Measurements from ENCODE around the gene VPS33B.
"Not testable (repeated sequence)": the region's sequence is repeated elsewhere in the genome, so short reads cannot be mapped to it uniquely, and the experiment has no call there.

The VPS33B gene

DNA sequence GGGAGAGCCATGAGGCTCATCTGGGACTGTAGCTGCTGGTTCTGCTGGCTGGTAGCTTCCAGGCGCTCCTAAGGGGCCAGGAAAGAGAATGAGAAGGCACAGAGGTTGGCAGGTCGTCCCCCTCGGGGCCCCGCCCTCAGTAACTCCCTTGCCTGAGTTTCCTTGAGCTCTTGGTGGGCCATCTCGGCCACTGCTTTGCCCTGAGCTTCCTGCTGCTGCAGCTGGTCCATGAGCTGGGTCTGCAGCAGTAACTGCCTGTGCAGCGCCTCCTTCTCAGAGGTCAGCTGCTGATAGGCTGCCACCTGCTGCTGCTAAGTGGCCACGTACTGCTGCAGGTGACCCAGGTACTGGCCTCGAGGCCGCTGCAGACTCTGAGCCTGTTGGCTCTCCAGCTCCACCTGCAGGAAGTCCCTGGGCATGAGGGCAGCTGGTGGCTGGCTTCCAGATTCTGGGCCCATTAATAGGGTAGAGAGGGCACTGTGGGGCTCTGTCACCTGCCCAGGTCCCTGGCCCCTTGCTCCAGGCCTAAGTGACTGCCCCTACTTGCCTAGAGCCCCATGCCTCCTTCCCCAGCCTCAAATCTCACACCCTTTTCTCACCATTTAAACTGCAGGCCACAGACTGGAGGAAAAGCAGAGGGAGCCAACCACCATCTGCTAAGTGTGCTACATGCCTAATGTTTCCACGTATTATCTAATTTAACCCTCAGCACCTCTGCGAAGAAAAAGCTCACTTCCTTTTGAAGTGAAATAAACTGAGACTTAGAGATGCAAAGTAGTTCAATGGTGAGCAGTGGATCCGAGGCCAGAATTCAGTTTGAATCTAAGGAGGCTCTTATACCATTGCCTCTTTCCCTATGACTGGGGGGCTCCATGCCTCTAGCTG, 10.8 kb upstream of the VPS33B start:
- DNase-seq (ENCODE audit: extremely low read depth in 1 of 2, low read depth in 1 of 2): peak in 1 of 2 donors; percentile 29

DNA sequence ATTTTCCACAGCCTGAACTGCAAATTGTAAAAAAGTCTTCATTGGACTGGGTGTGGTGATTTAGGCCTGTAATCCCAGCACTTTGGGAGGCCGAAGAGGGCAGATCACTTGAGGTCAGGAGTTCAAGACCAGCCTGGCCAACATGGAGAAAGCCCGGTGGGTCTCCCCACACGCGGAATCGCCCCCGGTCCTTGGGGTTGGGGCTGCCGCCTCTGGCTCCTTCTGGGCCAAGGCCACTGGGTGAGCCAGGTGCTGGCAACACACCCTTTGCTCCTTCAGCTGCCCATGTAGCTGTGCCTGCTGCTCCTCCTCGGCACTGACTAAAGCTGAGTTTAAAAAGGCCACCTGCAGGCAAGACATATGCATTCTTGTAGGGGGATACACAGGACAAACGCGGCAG, 9.4 kb upstream of the VPS33B start:
- no peak for DNase-seq (ENCODE audit: extremely low read depth in 1 of 2, low read depth in 1 of 2)

DNA sequence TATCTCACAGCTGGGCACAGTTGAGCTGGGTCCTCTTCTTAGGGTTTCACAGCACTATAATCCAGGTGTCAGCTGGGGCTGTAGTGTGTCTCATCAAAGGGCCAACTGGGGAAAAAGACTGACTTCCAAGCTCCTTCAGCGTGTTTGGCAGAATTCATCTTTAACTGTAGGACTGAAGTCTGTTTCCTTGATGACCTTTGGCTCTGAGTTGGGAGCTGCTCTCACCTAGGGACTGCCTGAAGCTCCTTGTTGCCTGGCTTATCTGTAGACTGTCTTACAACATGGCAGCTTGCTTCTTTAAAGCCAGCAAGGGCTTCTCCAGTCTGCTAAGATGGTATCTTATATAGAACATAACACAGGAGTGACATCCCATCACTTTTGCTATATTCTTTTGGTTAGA, 5.3 kb upstream of the VPS33B start:
- no peak for DNase-seq (ENCODE audit: extremely low read depth in 1 of 2, low read depth in 1 of 2)

DNA sequence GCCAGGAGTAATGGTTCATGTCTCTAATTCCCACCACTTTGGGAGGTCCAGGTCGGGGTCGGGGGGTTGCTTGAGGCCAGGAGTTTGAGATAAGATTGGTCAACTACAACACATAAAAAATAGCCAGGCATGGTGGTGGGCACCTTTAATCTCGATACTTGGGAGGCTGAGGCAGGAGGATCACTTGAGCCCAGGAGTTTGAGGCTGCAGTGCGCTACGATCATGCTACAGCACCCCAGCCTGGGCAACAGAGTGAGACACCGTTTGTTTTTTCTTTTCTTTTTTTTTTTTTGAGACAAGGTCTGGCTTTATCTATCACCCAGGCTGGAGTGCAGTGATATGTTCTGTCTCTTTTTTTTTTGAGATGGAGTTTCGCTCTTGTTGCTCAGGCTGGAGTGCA, 1.3 kb upstream of the VPS33B start:
- no peak for DNase-seq (ENCODE audit: extremely low read depth in 1 of 2, low read depth in 1 of 2)

DNA sequence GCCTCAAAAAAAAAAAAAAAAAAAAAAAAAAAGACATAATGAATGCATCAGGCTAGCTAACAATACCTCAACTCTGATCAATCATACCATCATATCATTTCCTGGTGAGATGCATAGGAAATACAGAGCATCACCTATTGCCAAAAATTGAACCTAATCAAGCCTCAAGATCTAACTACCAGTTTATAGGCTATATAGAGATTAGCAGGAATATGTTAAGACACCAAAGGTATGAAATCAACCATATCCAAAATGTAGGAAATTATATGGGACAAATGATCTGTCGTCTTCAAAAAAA, 387 bp upstream of the VPS33B start:
- no peak for DNase-seq (ENCODE audit: extremely low read depth in 1 of 2, low read depth in 1 of 2)

DNA sequence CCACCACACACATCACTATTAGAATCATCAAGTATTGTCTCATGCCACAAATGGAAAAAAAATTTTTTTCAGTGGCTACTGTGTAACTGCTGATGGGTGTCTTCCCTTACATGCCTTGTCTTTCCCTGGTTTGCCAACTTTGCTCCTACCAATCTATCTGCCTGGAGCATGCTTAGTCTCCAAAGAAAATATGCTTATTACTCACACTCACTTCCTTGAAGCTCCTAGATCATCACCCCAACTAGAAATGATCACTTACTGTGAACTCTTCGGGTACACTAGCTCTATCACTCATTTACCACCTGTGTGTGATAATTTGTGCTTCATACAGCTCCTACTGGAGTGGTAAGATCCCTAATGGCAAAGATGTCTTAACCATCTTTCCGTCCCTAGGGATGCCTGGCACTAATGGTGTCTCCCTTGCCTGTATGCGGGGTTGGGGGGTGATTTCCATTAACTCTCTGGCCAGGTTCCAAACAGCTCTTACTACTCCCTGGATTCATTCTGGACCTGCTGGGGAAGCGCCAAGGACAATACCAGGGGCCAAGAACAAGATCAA, 799 bp downstream of the VPS33B start:
- no peak for DNase-seq (ENCODE audit: extremely low read depth in 1 of 2, low read depth in 1 of 2)

DNA sequence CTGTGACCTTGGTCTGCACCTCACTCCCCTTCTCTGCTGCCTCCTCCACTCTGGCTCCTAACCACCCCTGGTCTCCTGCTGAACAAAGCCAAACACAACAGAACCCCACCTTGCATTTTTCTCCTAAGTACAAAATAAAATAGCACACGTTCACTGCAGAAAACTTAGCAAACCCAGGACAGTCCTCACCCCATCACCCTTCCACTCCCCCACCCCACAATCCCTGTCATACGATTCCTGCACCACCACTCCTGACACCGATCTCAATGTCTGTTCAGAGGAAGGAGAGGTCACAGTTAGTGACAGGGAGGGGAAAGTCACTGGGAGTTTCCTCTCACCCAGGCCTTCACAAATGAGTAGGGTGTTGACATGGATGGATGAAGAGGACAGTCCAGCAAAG, 4.2 kb downstream of the VPS33B start:
- no peak for DNase-seq (ENCODE audit: extremely low read depth in 1 of 2, low read depth in 1 of 2)

DNA sequence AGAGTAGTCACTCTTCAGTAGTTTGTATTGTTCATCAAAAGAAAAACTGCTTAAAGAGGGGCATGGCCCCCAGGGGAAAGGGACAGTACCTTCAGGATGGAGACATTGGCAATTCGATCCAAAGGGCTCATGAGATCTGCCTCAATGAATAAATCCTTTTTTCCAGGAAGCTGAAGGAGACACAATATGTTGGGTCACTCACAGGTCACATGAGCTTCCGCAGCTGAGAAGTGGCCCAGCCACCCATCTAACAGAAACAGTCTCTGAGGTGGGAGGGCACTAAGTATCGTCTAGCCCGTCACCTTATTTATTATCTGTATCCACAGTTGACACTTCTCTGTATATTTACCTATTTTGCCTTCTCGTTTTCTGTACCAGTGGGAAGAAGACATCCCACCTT, 4.7 kb downstream of the VPS33B start:
- no peak for DNase-seq (ENCODE audit: extremely low read depth in 1 of 2, low read depth in 1 of 2)

DNA sequence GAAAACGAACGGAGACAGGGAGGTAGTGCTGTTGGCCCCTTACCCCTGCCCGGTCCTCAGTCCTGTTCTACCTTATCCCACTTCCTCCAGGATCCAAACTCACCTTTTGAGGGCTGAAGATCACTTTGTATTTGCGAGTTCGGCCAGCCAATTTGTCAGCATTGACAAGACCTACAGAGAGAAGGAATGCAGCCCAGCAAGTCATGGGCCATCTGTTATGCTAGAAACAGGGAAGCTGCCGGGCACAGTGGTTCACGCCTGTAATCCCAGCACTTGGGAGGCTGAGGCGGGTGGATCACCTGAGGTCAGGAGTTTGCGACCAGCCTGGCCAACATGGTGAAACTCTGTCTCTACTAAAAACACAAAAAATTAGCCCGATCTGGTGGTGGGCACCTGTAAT, 8.7 kb downstream of the VPS33B start:
- DNase-seq (ENCODE audit: extremely low read depth in 1 of 2, low read depth in 1 of 2): not testable (repeated sequence)

DNA sequence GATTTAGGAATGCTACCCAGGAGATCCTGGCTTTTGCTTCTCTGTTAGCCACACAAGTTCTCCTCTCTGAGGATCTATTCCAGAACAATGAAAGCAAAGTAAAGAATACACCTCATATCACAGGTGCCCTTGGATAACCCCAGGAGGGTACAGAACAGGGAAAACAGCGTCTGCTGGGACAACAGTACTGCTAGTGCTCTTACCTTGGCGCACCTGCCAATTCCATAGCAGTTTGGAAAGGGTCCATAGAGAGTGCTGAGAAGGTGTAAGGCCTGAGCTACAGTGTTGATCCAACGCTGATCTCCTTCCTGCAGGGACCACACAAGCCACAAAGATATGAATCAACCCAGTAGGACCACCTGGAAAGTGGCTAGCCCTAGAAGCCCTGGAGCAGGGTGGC, 15.1 kb downstream of the VPS33B start:
- DNase-seq (ENCODE audit: extremely low read depth in 1 of 2, low read depth in 1 of 2): no peak

DNA sequence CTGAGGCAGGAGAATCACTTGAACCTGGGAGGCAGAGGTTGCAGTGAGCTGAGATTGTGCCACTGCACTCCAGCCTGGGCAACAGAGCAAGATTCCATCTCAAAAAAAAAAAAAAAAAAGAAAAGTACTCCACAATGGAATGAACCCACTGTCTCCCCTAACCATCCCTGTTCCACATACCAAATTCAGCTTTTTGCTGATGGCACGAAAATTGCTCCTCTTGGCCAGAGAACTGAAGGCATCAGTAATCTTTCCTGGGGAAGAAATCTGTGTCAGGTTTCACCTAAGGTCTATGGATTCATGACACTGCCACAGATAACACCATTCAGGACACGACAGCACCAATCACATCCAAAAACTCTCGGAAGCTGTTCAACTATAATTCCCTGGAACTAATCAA, 21.2 kb downstream of the VPS33B start:
- no peak for DNase-seq (ENCODE audit: extremely low read depth in 1 of 2, low read depth in 1 of 2)

DNA sequence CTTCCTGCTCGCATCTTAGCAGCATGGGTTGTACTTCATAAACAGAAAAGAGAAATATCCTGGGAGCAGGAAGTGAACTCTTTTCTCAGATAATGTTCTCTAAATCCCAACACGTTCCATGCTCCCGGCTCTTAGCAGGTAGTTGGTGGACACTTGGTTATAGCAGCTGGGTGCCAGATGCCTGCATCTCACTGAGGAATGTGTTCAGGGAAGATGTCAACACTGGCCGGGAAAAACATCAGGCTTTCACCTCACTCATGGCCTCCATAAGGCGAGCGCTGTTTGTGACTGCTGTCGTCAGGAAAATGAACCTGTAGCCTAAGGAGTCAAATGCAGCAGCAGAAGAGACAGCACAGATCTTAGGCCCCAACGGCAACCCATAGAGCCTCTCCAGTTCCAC, 23.7 kb downstream of the VPS33B start:
- no peak for DNase-seq (ENCODE audit: extremely low read depth in 1 of 2, low read depth in 1 of 2)

DNA sequence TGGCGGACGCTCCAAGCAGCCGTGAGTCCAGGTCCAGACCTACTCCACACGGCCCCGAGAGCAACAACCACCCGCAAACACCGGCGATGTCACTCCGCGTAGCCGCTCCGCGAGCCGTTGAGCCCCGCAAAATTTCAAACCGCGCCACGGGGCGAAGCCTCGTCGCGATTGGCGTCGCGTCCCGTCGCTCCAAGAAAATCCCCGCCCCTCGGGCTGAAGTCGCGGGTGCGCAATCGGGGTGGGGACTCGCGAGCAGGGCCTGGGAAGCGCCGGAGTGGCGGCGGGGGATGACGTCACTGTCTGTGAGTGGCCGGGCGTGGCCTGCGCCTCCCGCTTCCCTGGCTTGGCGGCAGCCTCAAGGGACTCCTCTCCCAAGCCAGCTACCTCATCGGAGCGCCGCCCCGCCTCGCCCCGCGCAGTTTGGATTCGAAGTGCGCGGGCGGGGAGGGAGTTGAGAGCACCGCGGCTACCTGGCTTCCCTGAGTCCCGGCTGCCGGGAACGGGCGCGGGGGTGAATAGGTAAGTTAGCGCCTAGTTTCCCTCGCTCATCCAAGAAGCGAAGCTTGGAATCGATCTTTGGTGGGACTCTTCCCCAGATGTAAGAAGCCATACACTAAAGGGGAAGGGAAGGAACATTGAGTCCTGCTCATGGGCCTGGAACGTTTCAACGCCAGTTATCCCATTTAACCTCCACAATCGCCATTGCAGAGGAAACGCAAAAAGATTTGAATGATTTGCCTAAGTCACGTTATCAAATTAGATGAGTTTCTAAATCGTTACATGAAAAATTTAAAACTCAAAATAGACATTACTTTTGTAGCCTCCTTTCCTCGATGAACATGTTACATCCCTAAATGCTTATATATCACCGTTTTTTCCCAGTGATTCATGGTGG, 27.7 kb downstream of the VPS33B start, which contains the start of gene PRC1:
Gene PRC1, minus strand, starts transcription at position 119 of the 895 bp plus-strand sequence. Its CDS starts 118 bp downstream, at position 1.
- DNase-seq (ENCODE audit: extremely low read depth in 1 of 2, low read depth in 1 of 2): peak; percentile 95

DNA sequence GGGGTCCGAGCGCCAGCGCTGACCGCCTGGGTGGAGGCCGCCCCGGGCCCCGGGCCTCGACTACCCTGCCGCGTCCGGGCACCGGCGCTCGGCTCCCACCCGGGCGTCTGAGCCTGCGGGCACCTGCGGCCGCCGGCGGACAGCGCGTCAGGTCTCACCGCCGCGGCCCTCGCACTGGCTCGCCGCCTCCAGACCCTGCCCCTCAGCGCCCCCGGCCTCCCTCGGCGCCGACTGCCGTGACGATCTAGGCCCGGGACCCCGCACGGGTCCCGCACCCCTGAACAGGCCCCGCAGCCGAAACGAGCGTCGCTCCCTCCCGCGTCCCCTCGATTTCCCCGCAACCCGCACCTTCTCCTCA, 28.4 kb downstream of the VPS33B start:
- no peak for DNase-seq (ENCODE audit: extremely low read depth in 1 of 2, low read depth in 1 of 2)

DNA sequence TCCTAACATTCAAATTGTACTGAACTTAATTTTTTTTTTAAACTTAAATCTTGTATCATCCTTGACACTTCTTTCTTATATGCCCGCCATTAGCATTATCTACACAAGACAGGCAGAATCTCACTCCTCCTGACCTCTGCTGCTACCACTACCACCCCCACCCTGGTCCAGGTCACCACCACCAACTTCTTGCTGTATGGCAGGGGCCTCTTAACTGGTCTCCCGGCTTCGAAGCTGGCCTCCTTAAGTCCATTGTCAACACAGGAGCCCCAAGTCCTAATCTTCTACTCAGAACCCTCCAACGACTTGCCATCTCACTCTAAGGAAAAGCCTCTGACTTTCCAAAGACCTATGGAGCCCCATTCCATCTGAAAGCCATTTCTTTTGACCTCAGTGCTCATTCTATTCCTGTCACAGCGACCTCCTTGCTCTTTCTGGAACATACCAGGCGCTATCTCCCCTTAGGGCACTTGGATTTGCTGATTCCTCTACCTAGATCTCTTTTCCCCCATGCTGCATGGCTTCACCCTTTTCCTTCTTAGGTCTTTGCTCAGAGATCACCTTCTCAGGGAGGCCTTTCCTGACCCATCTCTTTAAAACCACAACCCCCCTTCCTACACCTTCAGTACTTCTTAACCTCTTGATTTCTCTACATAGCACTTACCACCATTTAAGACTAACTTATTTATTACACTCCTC, 30.7 kb downstream of the VPS33B start:
- DNase-seq (ENCODE audit: extremely low read depth in 1 of 2, low read depth in 1 of 2): no peak

DNA sequence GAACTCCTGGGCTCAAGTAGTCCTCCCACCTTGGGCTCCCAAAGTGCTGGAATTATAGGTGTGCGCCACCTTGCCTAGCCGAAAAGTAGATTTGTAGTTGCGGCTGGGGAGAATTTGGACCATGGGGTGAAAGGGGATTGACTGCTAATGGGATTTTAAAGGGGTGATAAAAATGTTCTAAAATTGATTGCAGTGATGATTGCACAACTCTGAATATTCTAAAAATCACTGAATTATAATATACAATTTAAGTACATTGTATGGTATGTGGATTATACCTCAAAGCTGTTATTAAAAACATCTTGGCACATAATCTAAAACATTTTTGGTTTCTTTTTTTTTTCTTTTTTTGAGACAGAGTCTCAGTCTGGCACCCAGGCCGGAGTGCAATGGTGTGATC, 31.9 kb downstream of the VPS33B start:
- DNase-seq (ENCODE audit: extremely low read depth in 1 of 2, low read depth in 1 of 2): no peak

DNA sequence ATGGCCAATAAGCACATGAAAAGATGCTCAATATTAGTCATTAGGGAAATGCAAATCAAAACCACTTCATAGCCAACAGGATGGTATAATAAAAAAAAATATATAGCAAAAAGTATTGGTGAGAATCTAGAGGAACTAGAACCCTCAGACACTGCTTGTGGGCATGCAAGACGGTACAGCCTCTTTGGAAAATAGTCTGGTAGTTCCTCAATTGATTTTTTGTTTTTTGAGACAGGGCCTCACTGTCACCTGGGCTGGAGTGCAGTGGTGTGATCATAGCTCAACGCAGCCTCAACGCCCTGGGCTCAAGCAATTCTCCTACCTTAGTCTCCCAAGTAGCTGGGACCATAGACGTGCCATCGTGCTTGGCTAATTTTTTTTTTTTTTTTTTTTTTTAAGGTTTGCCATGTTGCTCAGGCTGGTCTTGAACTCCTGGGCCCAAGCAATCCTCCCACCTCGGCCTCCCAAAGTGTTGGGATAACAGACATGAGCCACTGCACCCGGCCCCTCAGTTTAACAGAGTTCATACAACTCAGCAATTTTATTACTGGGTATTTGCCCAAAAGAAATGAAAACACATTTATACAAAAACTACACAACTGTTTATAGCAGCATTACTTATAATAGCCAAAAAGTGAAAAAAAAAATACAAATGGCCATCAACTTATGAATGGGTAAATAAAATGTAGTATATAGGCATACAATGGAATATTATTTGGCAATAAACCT, 33.2 kb downstream of the VPS33B start:
- no peak for DNase-seq (ENCODE audit: extremely low read depth in 1 of 2, low read depth in 1 of 2)

DNA sequence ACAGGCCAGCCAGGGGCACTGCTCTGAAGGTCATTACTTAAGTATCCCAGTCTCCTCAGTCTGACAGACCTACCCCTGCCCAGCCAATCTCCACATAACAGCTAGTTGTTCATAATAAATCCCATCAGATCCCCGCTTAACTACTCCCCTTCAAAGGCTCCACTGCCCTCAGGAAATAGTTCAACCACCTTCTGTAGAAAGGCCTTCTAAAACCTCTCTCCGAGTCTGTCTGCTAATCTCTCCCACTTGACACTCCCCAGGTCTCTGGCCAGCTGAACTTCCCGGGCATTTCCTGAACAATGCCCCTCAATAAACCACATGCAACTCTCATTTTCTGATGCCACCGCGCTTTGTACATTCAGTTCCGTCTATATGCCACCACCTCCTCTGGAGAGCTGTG, 34.1 kb downstream of the VPS33B start:
- DNase-seq (ENCODE audit: extremely low read depth in 1 of 2, low read depth in 1 of 2): no peak

DNA sequence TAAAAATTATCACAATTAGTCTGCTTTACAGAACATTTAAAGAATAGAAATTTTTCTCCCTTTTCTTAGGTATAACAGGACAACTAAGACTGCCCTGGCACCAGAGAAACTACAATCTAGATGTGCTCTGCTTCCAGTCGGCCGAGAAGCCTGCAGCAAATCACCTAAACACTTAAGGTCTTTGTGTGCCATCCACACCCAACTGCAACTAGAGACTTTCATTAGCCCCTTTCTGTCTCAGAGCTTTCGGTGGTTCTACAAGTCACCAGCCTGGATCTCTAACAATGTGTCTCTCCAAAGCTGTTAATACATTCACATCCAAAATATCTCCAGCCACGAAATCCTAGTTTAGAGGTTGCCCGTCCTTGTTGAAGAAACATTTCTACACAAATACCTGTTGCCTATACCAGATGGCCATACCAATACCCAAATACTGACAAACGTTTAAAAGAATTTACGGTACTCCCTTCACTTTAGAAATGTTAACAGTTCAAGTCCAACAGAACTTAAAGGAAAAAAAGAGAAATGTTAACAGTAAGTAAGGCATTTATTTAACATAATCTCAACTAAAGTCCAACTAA, 34.7 kb downstream of the VPS33B start:
- DNase-seq (ENCODE audit: extremely low read depth in 1 of 2, low read depth in 1 of 2): no peak

Data from activated CD8-positive, alpha-beta memory T cell treated with anti-CD3 and anti-CD28 coated beads for 1 hour (primary cell).